ENCODE measurements around the gene ITGA2B.
"Not testable (repeated sequence)": the region's sequence is repeated elsewhere in the genome, so short reads cannot be mapped to it uniquely, and the experiment has no call there.

Gene ITGA2B

DNA sequence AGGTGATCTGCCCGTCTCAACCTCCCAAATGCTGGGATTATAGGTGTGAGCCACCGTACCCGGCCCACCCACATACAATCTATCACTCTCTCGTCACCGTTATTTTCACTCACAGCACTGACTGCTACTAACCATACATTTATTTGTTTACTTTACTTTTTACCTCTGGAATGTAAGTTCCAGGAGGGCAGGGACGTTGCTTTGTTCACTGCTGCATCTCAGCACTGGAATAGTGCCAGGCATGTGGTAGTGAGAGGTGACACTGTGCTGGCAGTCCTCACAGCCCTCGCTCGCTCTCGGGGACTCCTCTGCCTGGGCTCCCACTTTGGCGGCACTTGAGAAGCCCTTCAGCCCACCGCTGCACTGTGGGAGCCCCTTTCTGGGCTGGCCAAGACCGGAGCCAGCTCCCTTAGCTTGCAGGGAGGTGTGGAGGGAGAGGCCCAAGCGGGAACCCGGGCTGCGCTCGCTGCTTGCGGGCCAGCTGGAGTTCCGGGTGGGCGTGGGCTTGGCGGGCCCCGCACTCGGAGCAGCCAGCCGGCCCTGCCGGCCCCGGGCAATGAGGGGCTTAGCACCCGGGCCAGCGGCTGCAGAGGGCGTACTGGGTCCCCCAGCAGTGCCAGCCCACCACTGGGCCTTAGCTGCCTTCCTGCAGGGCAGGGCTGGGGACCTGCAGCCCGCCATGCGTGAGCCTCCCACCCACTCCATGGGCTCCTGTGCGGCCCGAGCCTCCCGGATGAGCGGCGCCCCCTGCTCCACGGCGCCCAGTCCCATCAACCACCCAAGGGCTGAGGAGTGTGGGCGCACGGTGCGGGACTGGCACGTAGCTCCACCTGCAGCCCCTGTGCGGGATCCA lies 20.8 kb downstream of the ITGA2B start:
- DNase-seq = not testable (repeated sequence)

DNA sequence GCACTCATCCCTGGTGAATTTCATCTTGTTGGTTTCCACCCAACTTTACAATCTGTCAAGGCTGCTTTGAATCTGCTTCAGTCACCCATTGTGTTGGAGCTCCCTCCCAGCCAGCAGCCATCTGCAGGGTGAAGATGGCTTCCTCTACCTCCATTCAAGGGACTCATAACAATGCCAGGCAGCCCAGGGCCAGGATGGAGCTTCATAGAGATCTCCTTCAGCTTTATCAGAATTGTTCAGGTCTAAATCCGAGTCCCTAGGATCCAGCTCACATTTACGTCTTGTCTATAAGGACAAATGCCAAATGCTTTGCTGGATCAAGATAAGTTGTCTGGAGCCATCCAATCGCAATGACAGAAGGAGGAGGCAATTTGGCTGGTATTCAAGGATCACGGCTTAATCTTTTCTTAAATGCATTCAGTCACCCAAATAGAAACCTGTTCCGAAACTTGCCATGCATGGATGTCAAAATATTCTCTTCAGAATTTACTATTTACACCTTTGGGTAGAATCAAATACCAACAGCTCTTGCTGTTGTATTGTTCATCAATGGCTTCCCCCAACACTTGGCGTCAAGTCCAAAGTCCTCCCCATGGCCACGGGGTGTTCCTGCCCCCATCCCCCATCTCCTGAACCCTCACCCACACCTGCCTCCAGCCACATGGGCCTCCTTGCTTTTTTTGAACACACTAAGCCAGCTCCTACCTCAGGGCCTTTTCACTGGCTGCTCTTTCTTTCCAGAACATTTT lies 22.0 kb downstream of the ITGA2B start:
- no peak for DNase-seq

DNA sequence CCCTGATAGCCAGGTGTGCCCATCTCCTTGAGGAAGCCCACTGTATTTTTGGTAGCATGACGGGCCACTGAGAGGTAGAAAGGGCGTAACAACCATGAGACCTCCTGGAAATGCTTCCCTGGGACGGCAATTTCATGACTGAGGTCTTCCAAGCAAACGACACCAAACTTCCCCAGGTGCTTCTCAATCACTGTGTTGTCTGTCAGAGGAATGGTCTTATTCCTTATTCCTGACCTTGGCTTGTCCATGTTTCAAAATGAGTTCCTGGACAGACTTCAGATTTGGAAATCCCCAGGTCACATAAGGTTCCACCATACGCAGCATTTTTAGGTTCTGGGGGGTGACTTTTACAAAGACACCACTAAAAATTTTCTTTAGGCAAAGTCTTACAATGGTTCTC lies 24.4 kb downstream of the ITGA2B start:
- not testable (repeated sequence) for DNase-seq

DNA sequence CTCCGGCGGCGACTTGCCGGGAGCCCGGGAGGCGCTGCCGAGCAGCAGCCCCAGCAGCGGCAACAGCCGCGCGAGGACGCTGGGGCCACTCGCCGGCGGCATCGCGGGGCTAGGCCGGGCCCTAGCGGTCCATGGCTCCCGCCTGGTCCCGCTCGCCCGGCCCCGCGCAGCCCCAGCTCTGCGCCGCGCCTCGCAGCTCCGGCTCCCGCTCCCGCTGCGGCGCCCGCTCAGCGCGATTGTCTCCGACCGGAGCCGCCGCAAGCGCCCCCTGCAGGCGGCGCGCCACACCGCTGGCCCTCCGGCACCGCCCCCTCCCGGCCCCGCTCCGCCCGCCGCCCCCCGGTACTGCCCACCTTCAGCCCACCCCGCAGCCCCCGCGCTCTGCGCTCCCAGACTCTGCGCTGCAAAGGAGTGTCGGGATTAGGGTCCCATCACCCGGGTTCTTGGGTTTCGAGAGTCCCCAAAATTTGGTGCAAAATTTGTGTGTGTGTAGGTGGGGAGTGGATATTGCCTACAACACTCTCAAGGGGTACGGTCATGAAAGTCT lies 25.8 kb downstream of the ITGA2B start, which contains the start of gene FAM171A2:
Gene FAM171A2 (minus strand): TSS at position 241 of the 547 bp plus-strand sequence. CDS start 139 bp downstream, at position 102.
- peak; percentile 75 for DNase-seq

DNA sequence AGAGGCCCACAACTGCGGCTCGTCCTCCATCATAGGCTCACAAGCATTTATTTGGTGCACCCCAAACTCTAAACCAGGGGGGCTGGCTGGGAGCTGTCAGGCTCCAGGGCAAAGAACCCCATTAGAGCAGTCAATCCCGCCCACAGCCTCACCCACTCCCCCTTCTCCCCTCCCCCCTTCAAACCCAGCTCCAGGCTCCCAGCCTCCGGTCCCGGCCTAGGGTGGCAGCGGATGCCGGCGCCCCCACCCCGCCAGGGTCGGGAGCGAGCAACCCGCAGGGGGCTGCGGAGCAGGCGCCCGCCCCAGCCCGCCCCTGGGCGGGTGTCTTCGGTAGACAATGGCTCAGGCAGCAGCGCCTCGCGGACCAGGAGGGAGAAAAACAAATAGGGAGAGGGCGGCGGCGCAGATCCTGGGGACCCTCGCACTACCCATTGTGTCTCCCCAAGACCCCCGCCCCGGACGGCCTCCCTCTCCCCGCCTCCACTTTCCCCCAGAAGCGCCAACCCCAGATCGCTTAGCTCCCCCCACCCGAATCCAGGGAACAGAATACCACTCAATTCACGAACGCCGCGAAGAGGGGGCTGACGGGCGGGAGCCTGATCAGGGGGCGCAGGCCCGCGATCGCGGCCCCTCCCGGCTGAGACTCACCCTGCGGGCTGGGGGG lies 26.4 kb downstream of the ITGA2B start:
- DNase-seq = peak; percentile 31

DNA sequence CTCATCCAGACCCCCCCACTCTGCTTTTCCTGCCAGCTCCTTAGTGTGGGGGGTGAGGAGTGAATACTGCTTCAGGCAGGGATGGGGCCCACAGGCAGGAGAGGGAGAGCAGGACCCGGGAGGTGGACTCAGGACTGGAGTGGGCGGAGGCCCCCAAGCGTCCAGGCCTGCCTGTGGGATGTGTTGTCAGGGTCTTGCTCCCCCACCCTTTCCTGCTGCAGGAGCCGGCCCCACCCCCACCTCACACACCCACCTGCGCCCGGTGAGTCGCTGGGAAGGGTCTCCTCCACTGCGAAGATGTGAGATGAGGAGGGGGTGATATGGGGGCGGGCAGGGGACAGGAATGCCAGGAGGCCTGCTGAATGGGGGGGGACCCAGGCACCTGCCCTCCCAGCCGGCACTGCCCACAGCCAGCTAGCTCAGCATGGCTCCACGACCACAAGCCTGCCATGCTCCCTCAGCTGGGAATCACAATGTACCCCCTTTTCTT lies 26.9 kb downstream of the ITGA2B start:
- no peak for DNase-seq

DNA sequence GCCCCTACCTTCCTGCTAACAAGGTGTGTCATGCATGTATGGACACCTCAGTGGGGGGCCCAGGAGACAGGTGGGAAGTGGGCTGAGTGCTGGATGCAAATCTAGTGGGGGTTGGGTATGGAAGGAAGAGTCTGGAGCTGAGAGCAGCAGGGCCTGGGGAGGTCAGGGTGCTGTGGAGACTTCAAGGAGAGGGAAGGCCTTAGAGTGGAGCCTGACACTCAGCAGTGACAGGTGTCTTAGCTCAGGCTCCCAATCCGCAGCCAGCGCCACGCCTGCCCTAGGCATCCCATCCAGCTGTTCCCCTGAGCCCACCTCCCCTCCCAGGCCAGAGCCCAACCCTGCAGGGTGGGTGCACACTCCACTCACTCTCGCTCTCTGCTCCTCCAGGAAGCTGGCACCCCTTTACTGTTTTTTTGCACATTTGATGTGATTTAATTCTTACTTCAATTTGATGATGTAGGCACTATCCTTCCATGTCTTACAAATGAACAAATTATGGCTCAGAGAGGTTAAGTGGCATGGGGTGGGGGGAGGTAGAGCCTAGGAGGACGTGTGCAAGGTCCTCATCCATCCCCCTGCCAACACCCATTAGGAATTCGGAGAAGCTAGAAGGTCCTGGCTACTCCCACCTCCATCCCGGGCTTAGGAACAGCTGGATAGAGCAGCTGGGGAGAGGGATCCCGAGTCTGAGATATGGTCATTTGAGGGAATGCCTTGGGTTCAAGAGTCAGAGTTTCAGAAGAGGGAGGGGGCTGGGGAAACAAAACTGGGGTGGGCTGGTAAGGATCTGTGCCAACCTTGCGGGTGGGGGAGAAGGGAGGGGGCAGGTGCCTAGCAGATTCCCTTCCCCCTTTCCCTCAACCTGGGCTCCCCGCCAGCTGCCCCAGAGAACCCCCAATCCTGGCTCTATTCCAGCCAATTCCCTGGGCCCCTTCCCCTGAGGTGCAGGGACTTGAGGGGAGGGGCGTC lies 27.9 kb downstream of the ITGA2B start:
- no peak for DNase-seq

DNA sequence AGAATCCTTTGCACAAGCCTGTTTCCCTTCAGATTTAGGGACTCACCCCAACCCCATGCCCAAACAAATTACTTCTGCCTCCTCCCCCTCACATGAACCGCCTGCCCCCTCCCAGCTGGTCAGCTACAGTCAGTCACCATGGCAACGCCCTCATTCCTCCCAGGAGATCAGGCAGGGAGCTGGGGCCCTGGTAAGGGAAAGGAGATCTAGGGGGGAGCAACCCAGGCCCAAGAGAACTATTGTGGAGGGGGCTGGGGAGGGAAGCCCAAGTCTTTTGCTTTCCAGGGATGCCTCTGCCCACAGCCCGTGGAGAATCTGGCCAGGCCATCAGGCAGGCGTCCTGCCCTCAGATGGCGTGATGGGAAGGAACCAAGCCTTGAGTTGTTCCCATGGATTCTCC lies 28.6 kb downstream of the ITGA2B start:
- no peak for DNase-seq

DNA sequence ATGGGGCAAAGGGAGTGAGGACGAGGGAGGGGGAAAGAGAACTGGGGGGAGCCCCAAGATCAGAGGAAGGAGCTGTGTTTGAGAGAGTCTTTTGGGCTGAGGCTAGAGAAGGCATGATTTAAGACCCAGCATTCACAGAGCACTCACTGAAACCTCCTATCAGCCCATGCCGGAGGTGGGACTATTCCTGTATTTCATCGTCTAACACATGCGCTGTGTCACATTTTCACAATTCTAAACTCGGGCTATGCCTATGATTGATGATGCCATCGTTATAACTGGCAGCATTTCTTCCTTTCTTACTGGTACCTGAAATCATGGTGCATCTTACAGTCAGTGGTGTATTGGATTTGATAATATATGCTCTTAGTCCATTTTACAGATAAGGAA lies 29.3 kb downstream of the ITGA2B start:
- DNase-seq = no peak

DNA sequence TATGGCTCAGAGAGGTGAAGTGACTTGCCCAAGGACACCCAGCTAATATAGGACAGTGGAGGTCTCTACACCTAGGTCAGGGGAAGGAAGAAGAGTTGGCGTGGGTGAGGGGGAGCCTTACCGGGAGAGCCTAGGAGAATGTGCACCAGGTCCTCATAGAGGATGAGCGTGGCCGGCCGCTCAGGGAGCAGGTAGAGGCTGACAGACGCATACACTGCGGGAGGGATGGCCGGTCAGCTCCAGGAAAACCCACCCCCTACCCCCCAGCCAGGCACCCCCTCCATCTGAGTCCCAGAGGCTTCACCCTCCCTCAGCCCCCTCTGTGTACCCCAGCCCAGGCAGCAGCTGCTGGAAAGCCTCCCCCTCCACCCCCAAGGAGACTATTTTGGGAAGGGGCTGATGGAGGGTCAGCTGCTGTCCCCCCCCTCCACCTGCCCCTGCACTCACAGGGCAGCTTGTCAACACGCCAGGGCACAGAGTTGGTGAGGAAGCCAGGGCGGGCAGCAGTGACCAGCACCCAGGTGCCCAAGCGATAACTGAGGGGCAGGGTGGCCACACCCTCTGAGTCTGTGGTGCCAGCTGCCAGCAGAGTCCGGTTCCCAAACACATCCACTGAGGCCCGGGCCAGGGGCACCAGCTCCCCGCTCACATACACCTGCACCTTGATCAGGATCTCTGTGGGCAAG lies 29.8 kb downstream of the ITGA2B start:
- no peak for DNase-seq

DNA sequence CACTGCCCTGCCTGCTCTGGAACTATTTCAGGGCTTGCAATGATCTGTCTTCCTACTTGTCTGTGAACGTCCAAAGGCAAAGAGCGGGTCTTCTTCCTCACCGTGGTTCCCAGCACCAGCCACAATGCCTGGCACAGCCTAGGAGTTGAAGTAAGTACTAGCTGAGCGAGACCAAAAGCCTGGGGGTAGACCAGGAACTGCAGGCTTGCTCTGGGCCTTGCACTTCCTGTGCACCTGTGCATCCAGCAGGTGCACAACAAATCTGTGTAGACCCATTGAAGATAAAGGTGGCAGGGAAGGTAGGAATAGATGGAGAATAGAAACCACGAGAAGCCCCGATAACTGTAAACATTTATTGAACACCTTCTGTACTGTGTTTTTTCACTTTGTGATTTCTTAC lies 30.4 kb downstream of the ITGA2B start:
- DNase-seq = no peak

DNA sequence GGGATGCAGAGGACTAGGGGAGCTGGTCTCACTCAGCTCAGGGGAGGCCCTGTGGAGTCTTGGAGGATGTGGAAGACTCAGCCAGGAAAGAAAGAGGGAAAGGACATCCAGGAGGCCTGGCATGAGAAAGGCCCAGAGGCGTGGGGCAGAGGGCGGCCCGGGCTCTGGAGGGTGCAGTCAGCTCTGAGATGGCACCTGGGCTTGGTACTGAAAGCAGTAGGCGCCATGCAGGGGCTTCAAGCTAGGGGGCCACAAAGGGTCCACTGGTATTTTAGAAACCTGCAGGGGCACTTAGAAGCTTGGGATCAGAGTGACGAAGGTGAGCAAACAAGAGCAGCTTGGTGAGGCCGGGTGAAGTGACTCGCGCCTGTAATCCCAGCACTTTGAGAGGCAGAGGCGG lies 31.4 kb downstream of the ITGA2B start:
- DNase-seq = no peak

DNA sequence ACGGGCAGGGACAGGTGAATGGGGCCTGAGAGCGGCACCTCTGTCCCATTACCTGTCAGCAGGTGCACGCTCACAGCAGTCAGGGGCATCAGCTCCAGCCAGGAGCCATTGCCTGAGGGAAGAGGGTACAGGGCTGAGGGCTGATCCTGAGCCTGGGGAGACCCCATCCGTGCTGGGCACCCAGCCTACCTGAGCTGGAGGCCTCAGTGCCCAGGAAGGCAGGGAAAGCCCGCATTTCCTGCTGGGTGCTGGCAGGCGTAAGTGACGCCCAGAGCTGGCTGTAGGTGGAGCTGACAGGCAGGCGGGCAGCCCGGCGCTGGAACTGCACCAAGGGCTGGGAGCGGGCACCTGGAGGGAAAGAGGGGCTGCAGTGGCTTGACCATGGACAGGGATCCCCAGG lies 33.2 kb downstream of the ITGA2B start:
- DNase-seq = no peak

DNA sequence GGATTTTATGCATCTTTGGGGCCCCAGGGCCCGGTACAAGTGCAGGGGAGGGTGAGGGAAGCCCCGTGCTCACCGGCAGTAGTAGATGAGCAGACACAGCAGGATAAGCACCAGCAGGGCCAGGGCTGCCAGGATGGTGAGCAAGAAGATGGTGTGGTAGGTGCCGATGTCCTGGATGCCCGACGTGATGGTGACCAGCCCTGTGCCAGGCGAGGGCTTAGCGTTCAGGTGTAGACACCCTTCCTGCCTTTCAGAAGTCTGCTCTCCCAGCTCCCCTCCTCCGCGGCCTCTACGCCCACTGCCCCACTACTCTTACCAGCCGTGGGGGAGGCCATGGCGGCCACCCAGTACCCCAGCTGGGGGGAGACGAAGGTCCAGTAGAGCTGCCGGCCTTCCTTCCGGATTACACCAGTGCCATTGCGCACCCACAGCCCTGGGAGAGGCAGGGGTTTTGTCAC lies 33.8 kb downstream of the ITGA2B start:
- no peak for DNase-seq

DNA sequence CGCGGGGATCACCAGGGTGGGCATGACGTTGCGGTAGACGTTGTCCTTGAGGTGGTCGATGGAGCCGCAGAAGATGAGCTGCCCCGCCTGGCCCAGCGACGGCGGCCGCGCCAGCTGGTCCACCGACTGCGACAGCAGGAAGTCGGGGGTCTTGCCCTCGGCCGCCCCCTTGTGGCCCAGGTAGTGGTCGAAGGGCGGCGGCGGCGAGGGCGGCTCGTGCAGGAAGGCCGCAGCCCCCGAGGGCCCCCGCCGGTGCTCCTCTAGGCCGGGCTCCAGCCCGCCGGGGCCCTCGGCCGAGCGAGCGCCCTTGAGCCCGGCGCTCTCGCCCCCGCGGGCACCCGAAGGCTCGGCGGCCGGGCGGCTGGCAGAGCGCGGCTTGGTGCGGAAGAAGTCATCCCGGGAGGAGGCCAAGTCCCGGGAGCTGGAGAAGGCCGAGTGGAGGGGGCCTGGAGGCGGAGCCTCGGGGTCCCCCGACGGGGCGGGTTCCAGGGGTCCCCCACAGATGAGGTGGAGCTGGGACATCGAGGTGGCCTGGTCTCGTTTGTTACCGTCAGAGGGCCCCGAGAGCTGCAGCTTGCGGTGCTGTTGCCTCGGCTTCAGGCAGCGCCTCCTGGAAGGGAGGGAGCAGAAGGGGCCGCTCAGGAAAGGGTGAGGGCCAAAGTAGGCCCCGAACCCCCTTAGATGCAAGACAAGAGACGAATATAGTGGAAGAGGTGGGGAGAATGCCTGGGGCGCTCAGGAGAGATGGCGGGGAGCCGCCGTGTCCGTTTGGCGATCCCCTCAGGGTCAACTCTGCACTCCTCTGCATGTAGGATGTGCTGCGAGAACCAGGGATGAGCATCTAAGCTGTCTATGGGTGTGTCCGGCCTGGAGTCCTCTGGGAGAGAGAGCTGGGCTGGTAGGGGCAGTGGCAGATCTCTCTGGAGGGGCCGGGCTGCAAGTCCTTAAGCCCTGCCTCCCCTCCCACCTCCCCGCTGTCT lies 34.6 kb downstream of the ITGA2B start:
- peak; percentile 76 for DNase-seq

DNA sequence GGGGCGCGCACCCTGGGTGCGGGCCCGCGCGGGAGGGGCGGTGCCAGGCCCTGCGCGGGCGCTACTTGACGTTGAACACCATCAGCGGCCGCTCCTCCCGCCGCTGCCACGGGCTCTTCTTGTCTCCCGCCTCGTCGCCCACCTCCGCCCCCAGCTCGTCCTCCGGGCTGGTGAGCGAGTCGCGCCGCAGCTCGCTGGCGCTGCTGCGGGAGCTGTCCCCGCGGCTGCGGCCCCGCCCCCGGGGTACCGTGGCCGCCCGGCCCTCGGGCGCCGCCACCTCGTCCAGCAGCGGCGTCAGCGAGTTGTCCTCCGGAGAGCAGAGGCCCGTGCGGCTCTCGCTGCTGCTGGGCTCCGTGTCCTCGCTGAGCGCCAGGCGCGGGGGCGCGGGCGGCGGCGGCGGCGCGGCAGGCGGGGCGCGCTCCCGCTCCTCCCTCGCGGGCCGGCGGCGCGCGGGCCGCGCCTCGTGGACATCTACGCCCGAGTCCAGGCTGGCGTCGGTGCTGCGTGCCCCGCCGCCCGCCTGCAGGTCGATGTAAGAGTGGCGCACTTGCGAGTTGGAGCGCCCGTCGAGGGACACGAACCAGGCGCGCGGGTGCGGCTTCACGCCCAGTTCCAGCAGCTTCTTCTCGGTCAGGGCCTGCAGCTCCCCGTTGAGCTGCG lies 35.6 kb downstream of the ITGA2B start:
- peak; percentile 39 for DNase-seq

DNA sequence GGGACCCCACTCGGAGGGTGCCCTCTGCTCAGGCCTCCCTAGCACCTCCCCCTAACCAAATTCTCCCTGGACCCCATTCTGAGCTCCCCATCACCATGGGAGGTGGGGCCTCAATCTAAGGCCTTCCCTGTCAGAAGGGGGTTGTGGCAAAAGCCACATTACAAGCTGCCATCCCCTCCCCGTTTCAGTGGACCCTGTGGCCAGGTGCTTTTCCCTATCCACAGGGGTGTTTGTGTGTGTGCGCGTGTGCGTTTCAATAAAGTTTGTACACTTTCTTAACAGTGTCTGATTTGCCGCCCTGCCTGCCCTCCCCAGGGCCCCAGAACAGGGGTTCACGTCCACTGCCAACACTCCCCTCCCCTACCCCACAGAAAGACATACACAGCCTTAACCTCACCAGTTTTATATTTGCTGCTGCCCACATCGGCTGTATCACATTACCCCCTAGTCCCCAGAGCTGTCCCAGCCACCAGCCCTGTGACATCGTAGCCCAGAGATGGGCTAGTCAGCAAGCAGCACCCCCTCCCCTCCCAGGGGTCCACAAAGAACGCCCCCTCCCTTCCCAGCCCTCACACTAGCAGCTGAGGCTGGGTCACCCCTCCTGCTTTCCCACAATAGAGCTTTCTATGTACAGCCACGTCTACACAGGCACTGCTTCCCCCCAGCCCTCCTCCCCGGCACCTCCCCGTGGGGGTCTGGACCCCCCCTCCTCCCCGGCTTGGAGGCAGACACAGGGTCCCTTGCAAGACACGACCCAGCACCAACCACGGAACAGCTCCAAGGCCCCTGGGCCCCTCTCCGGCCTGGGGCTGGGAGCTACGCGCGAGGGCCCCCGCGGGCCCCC lies 36.4 kb downstream of the ITGA2B start:
- DNase-seq = no peak
